Uterus (tissue), 2 donors: Measurements from ENCODE around the gene RAD50.

Experiments
- CTCF ChIP-seq, 4 experiments: fragments of 200-600 bp in 2 of 4; fragments of 450-650 bp in 2 of 4; sonication (generic) in 2 of 4; IDR thresholded peaks; one replicate each; pipeline ENCODE4 v1.5.1; 2016 to 2019; ENCODE audit warnings: antibody characterized with exemption in 4 of 4, mild to moderate bottlenecking in 2 of 4, moderate library complexity in 1 of 4
- POLR2A ChIP-seq, 2 donors: fragments of 450-650 bp; IDR thresholded peaks; one replicate each; pipeline ENCODE4 v1.6.1; 2016; ENCODE audit warnings: antibody characterized with exemption in 2 of 2, mild to moderate bottlenecking in 1 of 2, moderate library complexity in 1 of 2

GRCh38 chr5:132684922-132685720, 128.3 kb downstream of the RAD50 start:
- TF ChIP-seq CTCF (IDR thresholded peaks at IDR 0.05): no peak
- TF ChIP-seq POLR2A (IDR thresholded peaks at IDR 0.05): no peak
